Fibroblast of villous mesenchyme (primary cell): Measurements from ENCODE around the gene CEACAM19. TPM values are rescaled to one million over a fixed set of nuclear protein-coding genes. Genes with fewer than 3 reads are reported as not detected.
"Not testable (repeated sequence)": the region's sequence is repeated elsewhere in the genome, so short reads cannot be mapped to it uniquely, and the experiment has no call there.

Source experiments
- DNase-seq: peaks from one replicate; pipeline ENCODE4 v3.0.0-alpha.2; 2010; ENCODE audit warnings: low read depth
- H3K4me3 ChIP-seq: 2 replicates; pipeline ENCODE4 v1.5.1; 2011; ENCODE audit warnings: low read depth, mild to moderate bottlenecking, low read length
- CTCF ChIP-seq: IDR thresholded peaks from 2 replicates; pipeline ENCODE4 v1.5.1; 2012; ENCODE audit warnings: low read depth, mild to moderate bottlenecking, low read length; ENCODE audit not compliant: insufficient read depth
- total RNA-seq: library from RNA; depleted of rRNA; stranded (reverse); fragments of >200 nt; gene quantifications from 2 replicates; pipeline ENCODE4 v1.2.3, GENCODE V29; 2012

Gene CEACAM19, protein sequence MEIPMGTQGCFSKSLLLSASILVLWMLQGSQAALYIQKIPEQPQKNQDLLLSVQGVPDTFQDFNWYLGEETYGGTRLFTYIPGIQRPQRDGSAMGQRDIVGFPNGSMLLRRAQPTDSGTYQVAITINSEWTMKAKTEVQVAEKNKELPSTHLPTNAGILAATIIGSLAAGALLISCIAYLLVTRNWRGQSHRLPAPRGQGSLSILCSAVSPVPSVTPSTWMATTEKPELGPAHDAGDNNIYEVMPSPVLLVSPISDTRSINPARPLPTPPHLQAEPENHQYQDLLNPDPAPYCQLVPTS
- 2.6 and 5.6 TPM in 2 replicates for total RNA-seq

GRCh38 chr19:44671400-44671799 lies at the start of gene CEACAM19:
Gene CEACAM19 (plus strand): TSS chr19:44671482. CDS start chr19:44671932, 450 bp downstream.
- no peak for TF ChIP-seq CTCF
- H3K4me3 ChIP-seq: no peak within 1 kb of the TSS
- DNase-seq: no peak

DNA sequence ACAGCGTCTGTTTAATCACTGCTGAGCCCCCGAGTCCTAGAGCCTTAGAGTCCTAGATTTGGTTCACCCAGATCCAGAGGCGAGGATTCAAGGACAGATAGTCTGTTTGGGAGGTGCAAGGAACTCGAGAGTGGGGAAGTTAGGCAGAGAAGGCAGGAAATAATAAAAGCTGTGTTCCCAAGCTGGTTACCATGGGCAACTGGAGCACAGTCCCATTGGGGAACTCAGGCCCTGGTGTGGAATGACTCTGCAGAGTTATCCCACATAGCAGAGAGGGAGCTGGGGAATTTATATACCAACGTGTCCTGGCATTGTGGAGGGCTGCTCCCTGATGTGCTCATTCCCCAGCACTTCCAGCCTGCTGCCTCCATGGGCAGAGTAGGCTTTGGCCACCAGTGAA lies 48.2 kb upstream of the CEACAM19 start:
- no peak overlapping the region for H3K4me3 ChIP-seq
- TF ChIP-seq CTCF: no peak
- DNase-seq: peak; percentile 55

GRCh38 chr19:44623626-44624025 lies 47.7 kb upstream of the CEACAM19 start:
- TF ChIP-seq CTCF: no peak

DNA sequence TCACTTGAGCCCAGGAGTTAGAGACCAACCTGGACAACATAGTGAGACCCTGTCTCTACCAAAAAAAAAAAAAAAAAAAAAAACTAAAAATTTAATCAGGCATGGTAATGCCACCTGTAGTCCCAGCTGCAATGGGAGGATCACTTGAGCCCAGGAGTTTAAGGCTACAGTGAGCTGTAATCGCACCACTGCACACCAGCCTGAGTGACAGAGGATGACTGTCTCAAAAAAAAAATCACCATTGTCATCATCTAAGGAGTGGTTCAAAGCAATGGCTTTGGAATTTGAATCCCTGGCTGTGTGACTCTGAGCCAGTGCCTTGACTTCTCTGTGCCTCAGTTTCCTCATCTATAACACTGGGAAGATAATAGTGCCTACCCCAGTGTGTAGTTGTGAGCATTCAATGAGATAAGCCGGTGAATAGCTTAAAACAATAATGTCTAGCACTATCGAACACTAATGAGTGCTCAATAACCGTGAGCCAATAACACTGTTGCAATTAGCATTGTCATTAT lies 46.4 kb upstream of the CEACAM19 start:
- no peak for TF ChIP-seq CTCF
- no peak for DNase-seq
- no peak overlapping the region for H3K4me3 ChIP-seq

More at GRCh38 chr19:44623626-44624025, 47.7 kb upstream of the CEACAM19 start:
- no peak for DNase-seq
- H3K4me3 ChIP-seq: no peak overlapping the region

- H3K4me3 ChIP-seq, DNase-seq: not testable (repeated sequence)
These were observed 45.6 kb upstream of the CEACAM19 start for GRCh38 chr19:44625637-44626036.

DNA sequence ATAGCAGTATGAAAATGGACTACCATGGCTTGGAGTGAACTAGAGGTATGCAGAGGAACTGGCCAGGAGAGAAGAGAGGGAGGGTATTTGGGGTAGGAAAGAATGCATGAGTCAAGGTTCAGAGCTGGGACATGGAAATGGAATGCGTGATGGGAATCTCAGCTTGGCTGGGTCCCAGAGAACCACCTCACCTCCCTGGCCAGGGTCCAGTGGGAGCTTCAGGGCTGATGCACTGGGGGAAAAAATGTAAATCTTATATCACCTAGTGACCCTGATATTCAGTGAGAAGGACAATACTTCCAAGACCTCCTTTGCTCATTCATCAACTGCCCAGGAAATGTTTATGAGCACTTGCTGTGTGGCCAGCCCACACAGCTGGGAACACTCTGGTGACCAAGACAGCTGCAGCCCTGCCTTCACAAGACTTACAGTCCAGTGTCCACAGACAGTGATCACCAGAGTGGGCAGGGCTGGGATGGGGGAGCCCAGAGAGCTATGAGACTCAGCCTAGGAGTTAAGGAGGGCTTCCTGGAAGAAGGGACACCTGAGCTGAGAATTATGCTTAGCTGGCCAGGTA lies 45.1 kb upstream of the CEACAM19 start:
- no peak for TF ChIP-seq CTCF
- DNase-seq: peak; percentile 89
- H3K4me3 ChIP-seq: no peak overlapping the region

DNA sequence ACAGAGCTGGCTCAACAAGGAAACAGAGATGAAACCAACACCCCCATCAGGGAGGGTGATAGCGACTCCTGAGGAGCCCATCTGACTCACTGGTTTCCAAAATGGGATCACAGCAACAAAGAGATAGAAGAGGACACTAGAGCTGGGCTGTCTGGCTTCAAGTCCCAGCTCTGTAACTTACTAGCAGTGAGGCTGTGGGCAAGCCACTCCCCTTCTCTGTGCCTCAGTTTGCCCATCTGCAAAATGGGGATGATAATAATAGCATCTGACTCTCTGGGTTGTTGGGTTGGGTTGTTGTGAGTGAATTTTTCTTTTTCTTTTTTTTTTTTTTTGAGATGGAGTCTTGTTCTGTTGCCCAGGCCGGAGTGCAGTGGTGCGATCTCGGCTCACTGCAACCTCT lies 43.7 kb upstream of the CEACAM19 start:
- TF ChIP-seq CTCF: no peak
- no peak overlapping the region for H3K4me3 ChIP-seq
- no peak for DNase-seq
